ENCODE measurements around the gene TRMT6. TPM values are rescaled to one million over a fixed set of nuclear protein-coding genes. Genes with fewer than 3 reads are reported as not detected.

TRMT6 gene, protein sequence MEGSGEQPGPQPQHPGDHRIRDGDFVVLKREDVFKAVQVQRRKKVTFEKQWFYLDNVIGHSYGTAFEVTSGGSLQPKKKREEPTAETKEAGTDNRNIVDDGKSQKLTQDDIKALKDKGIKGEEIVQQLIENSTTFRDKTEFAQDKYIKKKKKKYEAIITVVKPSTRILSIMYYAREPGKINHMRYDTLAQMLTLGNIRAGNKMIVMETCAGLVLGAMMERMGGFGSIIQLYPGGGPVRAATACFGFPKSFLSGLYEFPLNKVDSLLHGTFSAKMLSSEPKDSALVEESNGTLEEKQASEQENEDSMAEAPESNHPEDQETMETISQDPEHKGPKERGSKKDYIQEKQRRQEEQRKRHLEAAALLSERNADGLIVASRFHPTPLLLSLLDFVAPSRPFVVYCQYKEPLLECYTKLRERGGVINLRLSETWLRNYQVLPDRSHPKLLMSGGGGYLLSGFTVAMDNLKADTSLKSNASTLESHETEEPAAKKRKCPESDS
- 10 to 100 TPM; 35.8 to 38.5 TPM for total RNA-seq
- 14.6 TPM for polyA plus RNA-seq

DNA sequence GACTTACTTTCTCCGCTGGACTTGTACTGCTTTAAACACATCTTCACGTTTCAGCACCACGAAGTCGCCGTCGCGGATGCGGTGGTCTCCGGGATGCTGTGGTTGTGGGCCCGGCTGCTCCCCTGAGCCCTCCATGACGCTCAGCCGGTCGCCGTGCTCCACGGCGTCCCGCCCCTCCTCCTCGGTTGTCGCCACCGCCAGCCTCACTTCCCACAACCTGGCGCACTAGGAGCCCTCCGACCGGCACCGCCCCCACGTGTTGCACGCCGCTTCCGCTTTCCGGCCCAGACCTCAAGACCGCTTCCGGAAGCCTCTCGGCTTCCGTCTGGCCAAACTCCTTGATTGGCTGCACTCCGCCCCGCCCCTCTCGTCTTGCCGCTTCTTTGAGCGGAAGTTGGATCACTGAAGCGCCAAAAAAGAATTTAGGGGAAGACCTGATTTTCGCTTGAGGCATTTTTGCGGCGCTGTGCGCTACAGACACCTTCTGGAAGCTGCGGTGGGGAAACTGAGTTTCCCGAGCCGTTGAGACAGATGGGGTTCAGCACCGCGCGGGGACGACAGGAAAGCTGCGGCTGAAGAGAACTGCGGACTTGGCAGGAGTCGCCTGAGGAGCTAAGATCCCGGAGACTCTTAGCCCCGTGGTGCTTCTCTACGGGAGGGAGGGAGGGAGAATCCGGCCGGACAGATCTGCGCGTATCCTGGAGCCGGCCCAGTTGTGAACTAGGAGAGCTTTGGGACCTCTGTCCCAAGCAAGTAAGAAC is at the start of gene TRMT6, which contains the start of gene MCM8:
Gene TRMT6 (minus strand): TSS at position 263 of the 761 bp plus-strand sequence. CDS start 128 bp downstream, at position 135.
Gene MCM8 (plus strand): TSS at position 382 of the 761 bp plus-strand sequence. CDS start 1,364 bp downstream, outside the sequence.
- H3K4me1 Mint-ChIP-seq, result peaks cover 40 to 58% (median 54%) of the 10 kb centered on the region in 3 donors
- no peaks in the 10 kb centered on the region for H3K9me3 ChIP-seq (ENCODE audit: low read length)

DNA sequence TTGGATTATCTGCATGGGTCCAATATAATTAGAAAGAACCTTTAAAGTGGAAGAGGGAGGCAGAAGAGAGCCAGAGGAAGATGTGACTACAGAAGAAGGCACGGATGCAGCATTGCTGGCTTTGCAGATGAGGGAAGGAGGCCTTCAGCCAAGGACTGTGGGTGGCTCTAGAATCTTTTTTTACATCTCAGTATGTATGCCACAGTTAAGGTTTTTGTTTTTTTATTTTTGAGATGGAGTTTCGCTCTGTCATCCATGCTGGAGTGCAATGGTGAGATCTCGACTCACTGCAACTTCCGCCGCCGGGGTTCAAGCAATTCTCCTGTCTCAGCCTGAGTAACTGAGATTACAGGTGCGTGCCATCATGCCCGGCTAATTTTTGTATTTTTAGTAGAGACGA is 49.5 kb upstream of the TRMT6 start:
- H3K27ac ChIP-seq (ENCODE audit: low read depth, low read length), result no peak overlapping the region
- H3K27me3 ChIP-seq (ENCODE audit: insufficient read depth, low read length, poor library complexity, severe bottlenecking), result no peaks in the 10 kb centered on the region
- DNase-seq, result no peak
- no peak overlapping the region for H3K27ac Mint-ChIP-seq
- H3K9me3 Mint-ChIP-seq, result no peaks in the 10 kb centered on the region
- CTCF ChIA-PET, result interaction anchor here (3.4 kb wide), 1 partner anchor 471 kb away, joined by 15 read pairs; no protein-coding TSS in a partner anchor
- H3K9me3 ChIP-seq (ENCODE audit: low read length), result no peaks in the 10 kb centered on the region
- H3K4me3 Mint-ChIP-seq, result no peak overlapping the region
- peaks cover 42 to 50% (median 47%) of the 10 kb centered on the region in 3 donors for H3K4me1 Mint-ChIP-seq
- POLR2A ChIA-PET, result no interaction called here
- no peak overlapping the region for H3K4me3 ChIP-seq (ENCODE audit: low read length)
- H3K36me3 ChIP-seq (ENCODE audit: insufficient read depth, low read length), result no peaks in the 10 kb centered on the region
- peaks cover 19% of the 10 kb centered on the region for H3K4me1 ChIP-seq (ENCODE audit: insufficient read depth, low read length)
- H3K27me3 Mint-ChIP-seq, result no peaks in the 10 kb centered on the region
- H3K36me3 Mint-ChIP-seq, result peaks cover 0 to 3% (median 3%) of the 10 kb centered on the region in 3 donors

More for the DNA sequence above, at the start of gene TRMT6, which contains the start of gene MCM8:
- ChIA-PET POLR2A (no interaction called here), CTCF (no interaction called here)
- Histone ChIP-seq H3K4me1 (ENCODE audit: insufficient read depth, low read length) (peaks cover 32% of the 10 kb centered on the region), H3K4me3 (ENCODE audit: low read length) (peak within 1 kb of the TSS; percentile 93), H3K36me3 (ENCODE audit: insufficient read depth, low read length) (peaks cover 11% of the 10 kb centered on the region), H3K27me3 (ENCODE audit: insufficient read depth, low read length, poor library complexity, severe bottlenecking) (no peaks in the 10 kb centered on the region), H3K27ac (ENCODE audit: low read depth, low read length) (peak within 1 kb of the TSS; percentile 80)
- DNase-seq, result peak; percentile 93 to 97 (median 96)
- Mint-ChIP-seq H3K36me3 (peaks cover 0 to 67% (median 18%) of the 10 kb centered on the region in 3 donors), H3K9me3 (peaks cover 0 to 2% (median 0%) of the 10 kb centered on the region in 5 donors), H3K27me3 (peaks cover 0 to 5% of the 10 kb centered on the region in 2 donors), H3K4me3 (peak within 1 kb of the TSS; percentile 87 to 100 (median 95)), H3K27ac (peak within 1 kb of the TSS; percentile 88 to 99 (median 96))

DNA sequence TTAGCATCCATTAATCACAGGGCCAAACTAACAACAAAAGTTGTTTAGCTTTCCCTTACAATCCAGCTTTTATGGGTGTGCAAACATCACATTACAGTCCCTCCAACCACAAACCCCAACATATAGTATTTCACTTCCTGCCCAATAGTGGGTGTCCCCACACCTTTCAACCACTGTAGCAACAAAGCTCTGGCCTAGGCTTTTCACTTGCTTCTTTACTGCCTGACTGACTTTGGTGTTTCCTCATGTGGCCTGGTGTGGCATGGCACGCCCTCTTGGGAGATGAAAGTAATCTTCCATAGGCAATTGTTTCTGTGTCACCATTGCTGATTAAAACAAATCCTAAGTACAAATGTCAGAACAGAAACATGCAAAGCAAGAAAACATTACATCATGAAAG is 46.4 kb upstream of the TRMT6 start:
- Mint-ChIP-seq H3K4me3 (peak overlapping the region; percentile 24 to 63 (median 36)), H3K4me1 (peaks cover 35 to 44% (median 38%) of the 10 kb centered on the region in 3 donors), H3K36me3 (peaks cover 0 to 5% (median 3%) of the 10 kb centered on the region in 3 donors), H3K27me3 (no peaks in the 10 kb centered on the region), H3K9me3 (no peaks in the 10 kb centered on the region), H3K27ac (peak overlapping the region; percentile 1 to 93 (median 60))
- ChIA-PET CTCF (interaction anchor here (1.2 kb wide), 1 partner anchor 25 kb away, joined by 3 read pairs; no protein-coding TSS in a partner anchor), POLR2A (interaction anchor here (0.7 to 0.8 kb wide), 2 partner anchors 19 to 387 kb away, joined by 5 read pairs; no protein-coding TSS in a partner anchor)
- Histone ChIP-seq H3K4me1 (ENCODE audit: insufficient read depth, low read length) (peaks cover 19% of the 10 kb centered on the region), H3K27me3 (ENCODE audit: insufficient read depth, low read length, poor library complexity, severe bottlenecking) (no peaks in the 10 kb centered on the region), H3K4me3 (ENCODE audit: low read length) (no peak overlapping the region), H3K9me3 (ENCODE audit: low read length) (no peaks in the 10 kb centered on the region), H3K36me3 (ENCODE audit: insufficient read depth, low read length) (no peaks in the 10 kb centered on the region), H3K27ac (ENCODE audit: low read depth, low read length) (no peak overlapping the region)
- peak; percentile 31 to 83 (median 42) for DNase-seq

DNA sequence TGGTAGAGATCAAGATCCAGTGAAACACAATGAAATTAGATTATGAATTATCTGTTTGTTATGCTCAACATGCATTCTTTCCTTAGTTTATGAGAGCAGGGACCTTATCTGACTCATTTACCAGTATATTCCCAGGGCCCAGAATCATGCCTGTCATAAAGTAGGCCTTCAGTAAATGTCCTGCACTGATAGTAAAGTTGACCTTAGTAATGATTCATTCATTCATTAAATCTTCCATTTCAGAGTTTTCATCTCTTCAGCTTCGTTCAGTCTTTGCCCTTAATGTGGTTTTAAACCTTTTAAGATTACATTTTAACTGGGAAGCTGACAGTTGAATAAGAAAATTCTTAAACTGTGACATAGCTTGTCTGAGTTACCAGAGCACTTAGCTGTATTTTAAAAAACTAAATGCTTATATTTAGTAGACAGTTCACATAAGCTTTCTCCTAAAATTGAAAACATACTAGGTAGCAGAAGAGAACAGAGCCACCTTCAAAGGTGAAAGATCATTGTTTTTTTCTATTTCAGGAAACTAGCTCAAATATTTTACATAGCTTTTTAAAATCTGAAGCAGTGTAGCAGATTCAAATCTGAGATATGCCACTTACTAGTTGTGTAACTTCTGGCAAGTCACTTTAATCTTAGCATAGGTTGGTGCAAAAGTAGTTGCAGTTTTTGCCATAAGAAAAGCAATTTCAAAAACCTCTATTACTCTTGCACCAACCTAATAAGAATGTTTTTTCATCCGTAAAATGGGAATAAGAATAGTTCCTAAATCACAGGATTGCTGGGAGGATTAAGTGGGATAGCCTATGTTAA is 41.5 kb upstream of the TRMT6 start:
- Mint-ChIP-seq H3K27me3 (no peaks in the 10 kb centered on the region), H3K27ac (peak overlapping the region in 5 of 8 donors; percentile 12 to 69 (median 36)), H3K4me1 (peaks cover 19 to 29% (median 23%) of the 10 kb centered on the region in 3 donors), H3K36me3 (peaks cover 5 to 30% (median 7%) of the 10 kb centered on the region in 3 donors), H3K4me3 (no peak overlapping the region), H3K9me3 (no peaks in the 10 kb centered on the region)
- ChIA-PET POLR2A (no interaction called here), CTCF (interaction anchor here (1.1 to 1.5 kb wide), 2 partner anchors 11 to 462 kb away, joined by 3 read pairs; no protein-coding TSS in a partner anchor)
- Histone ChIP-seq H3K4me1 (ENCODE audit: insufficient read depth, low read length) (peaks cover 3% of the 10 kb centered on the region), H3K27me3 (ENCODE audit: insufficient read depth, low read length, poor library complexity, severe bottlenecking) (no peaks in the 10 kb centered on the region), H3K9me3 (ENCODE audit: low read length) (no peaks in the 10 kb centered on the region), H3K27ac (ENCODE audit: low read depth, low read length) (no peak overlapping the region), H3K36me3 (ENCODE audit: insufficient read depth, low read length) (no peaks in the 10 kb centered on the region), H3K4me3 (ENCODE audit: low read length) (no peak overlapping the region)
- DNase-seq, result no peak

DNA sequence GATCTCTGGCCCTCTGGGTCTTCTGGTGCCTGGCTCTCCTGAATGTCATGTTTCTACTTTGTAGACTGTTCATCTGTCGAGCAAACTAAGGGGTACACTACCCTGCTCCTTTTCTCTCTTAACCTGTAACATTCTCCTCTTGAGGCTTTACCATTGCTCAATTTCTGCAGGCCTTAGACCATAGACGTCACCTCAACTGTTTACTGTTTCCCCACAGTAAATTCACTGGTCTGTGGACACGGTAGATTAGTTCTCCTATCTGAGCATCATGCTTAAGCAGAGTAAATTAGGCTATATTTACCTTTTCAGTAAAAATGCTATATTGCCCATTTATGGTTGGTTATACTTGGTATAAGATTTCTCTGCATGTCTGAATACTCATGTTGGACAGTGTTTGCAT is 40.6 kb upstream of the TRMT6 start:
- Histone ChIP-seq H3K36me3 (ENCODE audit: insufficient read depth, low read length) (no peaks in the 10 kb centered on the region), H3K27ac (ENCODE audit: low read depth, low read length) (no peak overlapping the region), H3K4me3 (ENCODE audit: low read length) (no peak overlapping the region), H3K4me1 (ENCODE audit: insufficient read depth, low read length) (no peaks in the 10 kb centered on the region), H3K9me3 (ENCODE audit: low read length) (no peaks in the 10 kb centered on the region), H3K27me3 (ENCODE audit: insufficient read depth, low read length, poor library complexity, severe bottlenecking) (no peaks in the 10 kb centered on the region)
- peaks cover 12 to 23% (median 14%) of the 10 kb centered on the region in 3 donors for H3K4me1 Mint-ChIP-seq
- ChIA-PET POLR2A (no interaction called here), CTCF (no interaction called here)
- no peaks in the 10 kb centered on the region for H3K27me3 Mint-ChIP-seq
- no peaks in the 10 kb centered on the region for H3K9me3 Mint-ChIP-seq
- no peak overlapping the region for H3K4me3 Mint-ChIP-seq
- H3K36me3 Mint-ChIP-seq, result peaks cover 5 to 39% (median 9%) of the 10 kb centered on the region in 3 donors
- H3K27ac Mint-ChIP-seq, result peak overlapping the region in 5 of 8 donors; percentile 13 to 69 (median 47)
- no peak for DNase-seq

DNA sequence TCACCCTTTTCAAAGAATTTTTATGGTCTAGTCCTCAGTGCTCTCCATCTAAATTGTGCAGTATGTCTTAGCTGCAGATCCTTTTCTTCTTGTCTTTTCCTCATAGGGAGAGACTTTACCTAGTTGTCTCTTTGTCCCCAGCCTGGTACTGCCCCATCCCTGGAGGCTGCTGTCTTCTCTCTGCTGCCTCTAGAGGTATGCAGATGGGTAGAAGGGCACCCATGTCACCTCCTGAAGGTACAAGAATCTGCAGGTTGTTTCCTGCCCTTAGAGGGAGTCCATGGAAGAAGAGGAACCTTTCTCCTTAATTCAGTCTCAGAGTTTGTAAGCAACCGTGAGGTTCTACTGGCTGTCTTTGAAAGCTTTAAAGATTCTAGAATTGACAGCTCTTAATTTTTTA is 39.2 kb upstream of the TRMT6 start:
- no peak for DNase-seq
- H3K9me3 Mint-ChIP-seq, result no peaks in the 10 kb centered on the region
- Histone ChIP-seq H3K4me3 (ENCODE audit: low read length) (no peak overlapping the region), H3K4me1 (ENCODE audit: insufficient read depth, low read length) (no peaks in the 10 kb centered on the region), H3K27me3 (ENCODE audit: insufficient read depth, low read length, poor library complexity, severe bottlenecking) (no peaks in the 10 kb centered on the region), H3K9me3 (ENCODE audit: low read length) (no peaks in the 10 kb centered on the region), H3K27ac (ENCODE audit: low read depth, low read length) (no peak overlapping the region), H3K36me3 (ENCODE audit: insufficient read depth, low read length) (no peaks in the 10 kb centered on the region)
- H3K36me3 Mint-ChIP-seq, result peaks cover 5 to 44% (median 8%) of the 10 kb centered on the region in 3 donors
- ChIA-PET CTCF (interaction anchor here (0.7 kb wide), 1 partner anchor 27 kb away, joined by 3 read pairs; no protein-coding TSS in a partner anchor), POLR2A (no interaction called here)
- peak overlapping the region in 1 of 8 donors; percentile 38 for H3K27ac Mint-ChIP-seq
- H3K4me1 Mint-ChIP-seq, result peaks cover 2 to 13% (median 4%) of the 10 kb centered on the region in 3 donors
- H3K4me3 Mint-ChIP-seq, result no peak overlapping the region
- H3K27me3 Mint-ChIP-seq, result no peaks in the 10 kb centered on the region

DNA sequence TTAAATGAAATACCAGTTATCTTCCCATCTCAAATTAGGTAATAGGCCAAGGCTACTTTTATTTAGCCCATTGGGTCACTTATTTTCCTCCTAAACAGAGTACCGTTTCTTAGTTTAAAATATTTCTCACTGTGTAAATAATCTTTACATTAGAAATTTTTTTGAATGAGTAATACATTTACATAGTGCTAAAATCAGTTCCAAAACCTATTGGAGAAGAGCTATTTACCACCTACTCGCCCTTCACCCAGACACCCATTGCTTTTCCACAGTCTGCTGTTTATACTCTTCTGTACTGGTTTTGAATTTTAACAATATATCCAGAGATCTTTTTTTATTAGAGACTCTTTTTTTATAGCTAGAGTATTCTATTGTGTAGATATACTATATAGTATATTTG is 37.0 kb upstream of the TRMT6 start:
- H3K27me3 Mint-ChIP-seq, result no peaks in the 10 kb centered on the region

More for the DNA sequence above, 37.0 kb upstream of the TRMT6 start:
- Mint-ChIP-seq H3K9me3 (no peaks in the 10 kb centered on the region), H3K36me3 (peaks cover 5 to 58% (median 12%) of the 10 kb centered on the region in 3 donors), H3K27ac (no peak overlapping the region), H3K4me1 (peaks cover 2 to 13% (median 4%) of the 10 kb centered on the region in 3 donors), H3K4me3 (no peak overlapping the region)
- no peaks in the 10 kb centered on the region for H3K27me3 ChIP-seq (ENCODE audit: insufficient read depth, low read length, poor library complexity, severe bottlenecking)
- no peaks in the 10 kb centered on the region for H3K36me3 ChIP-seq (ENCODE audit: insufficient read depth, low read length)
- no peaks in the 10 kb centered on the region for H3K4me1 ChIP-seq (ENCODE audit: insufficient read depth, low read length)
- DNase-seq, result no peak
- H3K9me3 ChIP-seq (ENCODE audit: low read length), result no peaks in the 10 kb centered on the region
- ChIA-PET POLR2A (no interaction called here), CTCF (no interaction called here)
- no peak overlapping the region for H3K4me3 ChIP-seq (ENCODE audit: low read length)
- H3K27ac ChIP-seq (ENCODE audit: low read depth, low read length), result no peak overlapping the region

All from CD8-positive, alpha-beta memory T cell (primary cell).